Upper lobe of left lung (tissue), 6 donors: ENCODE measurements around the gene EGLN1. TPM values are rescaled to one million over a fixed set of nuclear protein-coding genes. Genes with fewer than 3 reads are reported as not detected.

Source experiments
- ATAC-seq, 2 donors: fragments of 200-7000 bp; cut with Tn5 transposase; one replicate each; pipeline ENCODE4 v1.9.1; 2022; ENCODE audit warnings: mild to moderate bottlenecking in 2 of 2, moderate library complexity in 2 of 2; ENCODE audit not compliant: low FRiP score in 2 of 2
- DNase-seq, 2 donors: peaks; one replicate each; pipeline ENCODE4 v3.0.0-alpha.2; 2019 to 2020
- H3K27ac ChIP-seq, 4 donors: fragments of 200-600 bp; sonication (generic); one replicate each; pipeline ENCODE4 v1.5.1; 2016 to 2019
- H3K27me3 ChIP-seq, 4 donors: fragments of 200-600 bp; sonication (generic); one replicate each; pipeline ENCODE4 v1.5.1; 2017 to 2019
- H3K36me3 ChIP-seq, 4 donors: fragments of 200-600 bp; sonication (generic); one replicate each; pipeline ENCODE4 v1.5.1; 2016 to 2019
- H3K4me1 ChIP-seq, 4 donors: fragments of 200-600 bp; sonication (generic); one replicate each; pipeline ENCODE4 v1.5.1; 2018 to 2019
- H3K4me3 ChIP-seq, 4 donors: fragments of 200-600 bp; sonication (generic); one replicate each; pipeline ENCODE4 v1.5.1; 2017 to 2019; ENCODE audit warnings: mild to moderate bottlenecking in 2 of 4, moderate library complexity in 1 of 4
- H3K9me3 ChIP-seq, 4 donors: fragments of 200-600 bp; sonication (generic); one replicate each; pipeline ENCODE4 v1.5.1; 2018 to 2019
- EP300 ChIP-seq, 4 donors: sonication (generic); formaldehyde crosslinking; IDR thresholded peaks; one replicate each; pipeline ENCODE4 v1.5.1; 2017; ENCODE audit warnings: antibody characterized with exemption in 4 of 4, control low read depth in 2 of 4
- POLR2A ChIP-seq, 4 donors: fragments of 450-650 bp; IDR thresholded peaks; one replicate each; pipeline ENCODE4 v1.5.1; 2016 to 2017; ENCODE audit warnings: antibody characterized with exemption in 4 of 4, mild to moderate bottlenecking in 2 of 4
- POLR2AphosphoS5 ChIP-seq, 2 donors: sonication (generic); formaldehyde crosslinking; IDR thresholded peaks; one replicate each; pipeline ENCODE4 v1.5.1; 2017; ENCODE audit warnings: antibody characterized with exemption in 2 of 2
- WGBS, 2 donors: methylation state at CpG; one replicate each; pipeline ENCODE4 v1.1.5; 2017 to 2018; 5-methylcytosine and 5-hydroxymethylcytosine counted together
- total RNA-seq, 6 donors: library from RNA; depleted of rRNA in 4 of 6; stranded (reverse); fragments of >200 nt in 4 of 6; gene quantifications; one replicate each; pipeline versions ENCODE4 v1.1.0 to v1.2.1, GENCODE V29; 2016 to 2021
- TF ChIP-seq, protein P1 (sequence below), 6 experiments: fragments of 450-650 bp in 4 of 6; fragments of 200-600 bp in 2 of 6; sonication (generic) in 2 of 6; IDR thresholded peaks; one replicate each; pipeline ENCODE4 v1.5.1; 2016 to 2019; ENCODE audit warnings: antibody characterized with exemption in 6 of 6
- donor health status: DM: no; HTN: no; CAD: no; lungs with moderate emphysema.
- donor health status: DM: no; HTN: yes; CAD: no; lungs with severe emphysema.

The EGLN1 gene
- total RNA-seq, 6 donors from 2014 or later, result 19.9 to 30.4 (median 22.8) TPM

GRCh38 chr1:231338270-231339128, 83.6 kb downstream of the EGLN1 start, which contains the start of gene SPRTN:
TSS of gene SPRTN (plus strand) at chr1:231338293. CDS start at chr1:231338384, 91 bp downstream.
- DNase-seq, result peak in 1 of 2 donors; percentile 94
- Histone ChIP-seq H3K9me3 (no peaks in the 10 kb centered on the region), H3K36me3 (peaks cover 0 to 10% (median 0%) of the 10 kb centered on the region in 4 donors), H3K27ac (peak within 1 kb of the TSS; percentile 91 to 94 (median 93)), H3K4me1 (peaks cover 44 to 60% (median 52%) of the 10 kb centered on the region in 4 donors), H3K4me3 (peak within 1 kb of the TSS; percentile 86 to 96 (median 90)), H3K27me3 (no peaks in the 10 kb centered on the region)
- WGBS, 2 donors, result 0% methylated on average over 30 to 39 of the region's 43 CpGs
- ATAC-seq, result peak; percentile 92
- no peak for TF ChIP-seq POLR2AphosphoS5 (IDR thresholded peaks at IDR 0.05)
- TF ChIP-seq EP300 (IDR thresholded peaks at IDR 0.05), result no peak
- TF ChIP-seq, protein P1, sequence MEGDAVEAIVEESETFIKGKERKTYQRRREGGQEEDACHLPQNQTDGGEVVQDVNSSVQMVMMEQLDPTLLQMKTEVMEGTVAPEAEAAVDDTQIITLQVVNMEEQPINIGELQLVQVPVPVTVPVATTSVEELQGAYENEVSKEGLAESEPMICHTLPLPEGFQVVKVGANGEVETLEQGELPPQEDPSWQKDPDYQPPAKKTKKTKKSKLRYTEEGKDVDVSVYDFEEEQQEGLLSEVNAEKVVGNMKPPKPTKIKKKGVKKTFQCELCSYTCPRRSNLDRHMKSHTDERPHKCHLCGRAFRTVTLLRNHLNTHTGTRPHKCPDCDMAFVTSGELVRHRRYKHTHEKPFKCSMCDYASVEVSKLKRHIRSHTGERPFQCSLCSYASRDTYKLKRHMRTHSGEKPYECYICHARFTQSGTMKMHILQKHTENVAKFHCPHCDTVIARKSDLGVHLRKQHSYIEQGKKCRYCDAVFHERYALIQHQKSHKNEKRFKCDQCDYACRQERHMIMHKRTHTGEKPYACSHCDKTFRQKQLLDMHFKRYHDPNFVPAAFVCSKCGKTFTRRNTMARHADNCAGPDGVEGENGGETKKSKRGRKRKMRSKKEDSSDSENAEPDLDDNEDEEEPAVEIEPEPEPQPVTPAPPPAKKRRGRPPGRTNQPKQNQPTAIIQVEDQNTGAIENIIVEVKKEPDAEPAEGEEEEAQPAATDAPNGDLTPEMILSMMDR (IDR thresholded peaks at IDR 0.05), result no peak
- TF ChIP-seq POLR2A (IDR thresholded peaks at IDR 0.05), result no peak

DNA sequence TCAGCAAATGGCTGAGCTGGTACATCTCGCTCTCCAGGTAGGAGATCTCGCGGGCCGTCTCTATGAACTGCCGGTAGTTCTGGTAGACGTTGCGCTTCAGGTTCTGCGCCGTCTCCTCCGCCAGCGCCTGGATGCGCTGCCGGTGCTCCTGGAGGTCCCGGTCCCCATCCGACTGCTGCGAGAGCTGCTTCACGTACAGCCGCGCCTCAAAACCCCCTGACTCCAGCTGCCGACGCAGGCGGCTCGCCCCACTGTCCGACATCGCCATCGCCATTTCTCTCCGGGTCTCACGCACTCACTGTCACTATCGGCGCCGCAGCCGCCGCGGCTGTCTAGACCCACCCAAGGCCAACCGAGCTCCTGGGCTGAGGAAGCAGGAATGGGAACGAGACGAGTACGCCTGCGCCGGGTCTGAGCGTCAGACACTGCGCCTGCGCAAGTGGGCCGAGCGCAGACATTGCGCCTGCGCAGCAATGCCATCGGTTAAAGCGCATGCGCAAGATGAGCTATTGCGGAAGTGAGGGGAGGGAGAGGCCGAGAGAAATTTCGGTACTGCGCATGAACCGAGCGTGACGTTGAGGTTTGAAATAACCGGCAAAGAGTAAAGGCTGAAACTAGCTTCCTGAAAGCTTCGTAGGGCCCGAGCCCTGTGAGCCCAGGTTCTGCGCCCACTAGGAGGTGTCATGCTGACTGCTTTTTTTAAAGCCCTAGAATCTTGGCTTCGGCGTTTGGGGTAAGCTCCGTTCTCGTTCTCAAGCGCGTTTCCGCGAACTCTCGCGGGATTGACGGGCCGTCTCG, 84.4 kb downstream of the EGLN1 start, which contains the start of gene EXOC8:
Gene EXOC8 (minus strand): TSS at position 381 of the 798 bp plus-strand sequence. CDS start 107 bp downstream, at position 274.
- Histone ChIP-seq H3K4me1 (peaks cover 52 to 68% (median 60%) of the 10 kb centered on the region in 4 donors), H3K27me3 (no peaks in the 10 kb centered on the region), H3K36me3 (peaks cover 0 to 3% (median 0%) of the 10 kb centered on the region in 4 donors), H3K27ac (peak within 1 kb of the TSS; percentile 91 to 94 (median 93)), H3K4me3 (peak within 1 kb of the TSS; percentile 86 to 96 (median 90)), H3K9me3 (no peaks in the 10 kb centered on the region)
- ATAC-seq (peak; percentile 96 to 97), DNase-seq (peak; percentile 91 to 96)
- 0% methylated on average over 1 to 48 of the region's 74 CpGs for WGBS, 2 donors
- TF ChIP-seq POLR2A (IDR thresholded peaks at IDR 0.05) (peak in 3 of 4 donors; percentile 62 to 96 (median 86)), POLR2AphosphoS5 (IDR thresholded peaks at IDR 0.05) (peak; percentile 94 to 97), EP300 (IDR thresholded peaks at IDR 0.05) (no peak)
- TF ChIP-seq, protein P1 (IDR thresholded peaks at IDR 0.05), result peak in 2 of 6 experiments; percentile 5 to 24

DNA sequence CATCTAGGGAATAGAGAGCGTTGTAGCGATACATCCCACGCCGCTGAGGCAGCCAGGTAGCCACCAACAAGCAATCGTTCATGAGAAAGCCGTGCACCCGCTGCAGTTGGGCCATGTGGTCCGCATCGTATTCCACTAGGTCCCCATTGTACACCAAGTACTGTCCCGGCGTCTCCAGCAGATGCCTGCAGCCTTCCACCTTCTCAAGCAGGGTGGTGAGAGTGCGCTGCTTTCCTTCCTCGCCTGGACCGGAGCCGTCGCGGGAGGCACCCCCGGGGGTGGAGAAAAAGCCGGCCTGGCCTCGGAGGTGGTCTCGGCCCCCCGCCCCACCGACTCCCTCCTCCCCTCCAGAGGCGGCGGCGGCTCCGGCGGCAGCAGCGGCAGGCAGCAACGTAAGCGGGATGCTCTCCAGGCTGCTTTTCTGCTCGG, 85.0 kb downstream of the EGLN1 start:
- peak overlapping the region; percentile 91 to 94 (median 93) for H3K27ac ChIP-seq
- peak overlapping the region; percentile 86 to 96 (median 90) for H3K4me3 ChIP-seq
- peaks cover 0 to 3% (median 0%) of the 10 kb centered on the region in 4 donors for H3K36me3 ChIP-seq
- H3K27me3 ChIP-seq, result no peaks in the 10 kb centered on the region
- ATAC-seq, result peak; percentile 42 to 50
- WGBS, 2 donors, result 2 to 9% methylated on average over 7 to 20 of the region's 32 CpGs
- peaks cover 52 to 69% (median 61%) of the 10 kb centered on the region in 4 donors for H3K4me1 ChIP-seq
- peak; percentile 24 to 90 for DNase-seq
- H3K9me3 ChIP-seq, result no peaks in the 10 kb centered on the region
- TF ChIP-seq EP300 (IDR thresholded peaks at IDR 0.05), result no peak
- no peak for TF ChIP-seq POLR2AphosphoS5 (IDR thresholded peaks at IDR 0.05)
- no peak for TF ChIP-seq POLR2A (IDR thresholded peaks at IDR 0.05)
- TF ChIP-seq, protein P1 (IDR thresholded peaks at IDR 0.05), result no peak

DNA sequence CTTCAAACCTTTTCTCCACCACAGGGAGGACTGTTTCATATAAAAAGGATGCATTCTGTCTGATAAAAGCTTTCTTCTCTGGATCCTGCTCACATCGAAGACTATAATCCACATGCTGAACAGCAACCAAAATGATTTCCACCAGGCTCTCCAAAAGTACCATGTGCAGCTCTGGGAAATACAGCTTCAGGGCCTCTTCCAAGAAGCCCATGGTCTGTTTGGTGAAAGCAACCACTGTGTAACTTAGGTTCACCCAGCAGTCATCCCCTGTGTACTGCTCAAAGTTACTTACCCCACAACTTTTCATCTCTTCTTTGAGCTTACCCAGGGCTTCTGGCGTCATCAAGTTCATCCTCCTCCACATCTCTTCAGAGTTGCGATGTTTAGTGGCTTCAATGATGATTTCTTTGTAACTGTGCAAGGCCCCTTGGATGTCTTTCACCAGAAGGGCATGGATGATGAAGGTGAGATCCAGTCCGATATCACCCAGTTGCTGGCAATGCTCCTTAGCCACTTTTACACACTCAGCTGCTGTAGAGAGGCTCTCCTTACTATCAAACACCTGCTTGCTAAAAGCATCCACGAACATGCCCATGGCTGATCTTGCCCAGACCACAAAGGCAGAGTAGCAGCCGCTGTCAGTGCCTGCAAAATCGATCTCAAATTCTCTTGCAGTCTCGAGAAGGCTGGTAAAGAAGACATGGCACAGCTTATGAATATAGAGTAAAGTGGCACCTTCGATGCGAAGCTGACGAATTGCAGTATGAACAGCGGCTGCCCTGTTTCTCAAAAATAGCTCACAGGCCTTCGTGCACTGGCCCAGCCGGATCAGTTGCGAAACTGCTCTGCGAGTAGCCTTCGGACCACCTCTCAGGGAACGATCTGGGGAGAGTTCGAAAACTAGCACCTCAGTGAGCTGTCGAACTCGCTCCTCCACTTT, 86.2 kb downstream of the EGLN1 start:
- no peak for ATAC-seq
- WGBS, 2 donors, result 57 to 58% methylated on average over 21 of the region's 21 CpGs

More for the DNA sequence above, 86.2 kb downstream of the EGLN1 start:
- DNase-seq, result no peak
- no peaks in the 10 kb centered on the region for H3K36me3 ChIP-seq
- H3K9me3 ChIP-seq, result no peaks in the 10 kb centered on the region
- peaks cover 52 to 69% (median 61%) of the 10 kb centered on the region in 4 donors for H3K4me1 ChIP-seq
- TF ChIP-seq POLR2A (IDR thresholded peaks at IDR 0.05) (no peak), POLR2AphosphoS5 (IDR thresholded peaks at IDR 0.05) (no peak), EP300 (IDR thresholded peaks at IDR 0.05) (no peak)
- TF ChIP-seq, protein P1 (IDR thresholded peaks at IDR 0.05), result no peak
- peak overlapping the region in 1 of 4 donors; percentile 7 for H3K27ac ChIP-seq
- no peaks in the 10 kb centered on the region for H3K27me3 ChIP-seq
- H3K4me3 ChIP-seq, result peak overlapping the region; percentile 86 to 96 (median 90)
